ENCODE results near the gene SP140L.
"Not testable (repeated sequence)": the region's sequence is repeated elsewhere in the genome, so short reads cannot be mapped to it uniquely, and the experiment has no call there.

Gene SP140L

DNA sequence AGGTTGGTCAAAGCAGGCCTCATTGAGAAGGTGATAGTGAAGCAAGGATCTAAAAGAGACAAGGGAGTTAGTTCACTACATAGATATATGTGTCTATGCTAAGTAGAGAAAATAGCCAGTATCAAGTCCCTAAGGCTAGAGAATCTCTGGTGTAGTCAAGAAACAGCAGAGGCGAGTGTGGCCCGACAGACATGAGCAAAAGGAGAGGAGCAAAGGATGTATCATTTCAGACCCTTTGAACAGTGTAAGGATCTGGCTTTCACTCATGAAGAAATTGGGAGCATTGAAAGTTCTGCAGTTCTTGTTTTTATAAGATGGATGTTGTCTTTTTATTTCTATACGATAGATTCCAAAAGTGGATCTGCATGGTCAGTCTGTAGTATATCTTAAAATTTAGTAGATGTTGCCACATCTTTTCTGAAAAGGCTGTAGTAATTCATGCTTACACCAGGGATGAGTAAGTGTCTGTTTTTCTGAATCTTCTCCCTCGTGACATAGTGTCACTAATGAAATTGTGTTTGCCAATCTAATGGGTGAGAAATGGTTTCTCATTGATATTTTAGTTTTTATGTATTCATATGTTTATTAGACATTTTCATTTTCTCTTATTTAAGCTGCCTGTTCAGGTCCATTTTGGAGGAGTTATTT is 107.8 kb downstream of the SP140L start:
- H3K27ac ChIP-seq, result no peak overlapping the region
- TF ChIP-seq, protein P1, sequence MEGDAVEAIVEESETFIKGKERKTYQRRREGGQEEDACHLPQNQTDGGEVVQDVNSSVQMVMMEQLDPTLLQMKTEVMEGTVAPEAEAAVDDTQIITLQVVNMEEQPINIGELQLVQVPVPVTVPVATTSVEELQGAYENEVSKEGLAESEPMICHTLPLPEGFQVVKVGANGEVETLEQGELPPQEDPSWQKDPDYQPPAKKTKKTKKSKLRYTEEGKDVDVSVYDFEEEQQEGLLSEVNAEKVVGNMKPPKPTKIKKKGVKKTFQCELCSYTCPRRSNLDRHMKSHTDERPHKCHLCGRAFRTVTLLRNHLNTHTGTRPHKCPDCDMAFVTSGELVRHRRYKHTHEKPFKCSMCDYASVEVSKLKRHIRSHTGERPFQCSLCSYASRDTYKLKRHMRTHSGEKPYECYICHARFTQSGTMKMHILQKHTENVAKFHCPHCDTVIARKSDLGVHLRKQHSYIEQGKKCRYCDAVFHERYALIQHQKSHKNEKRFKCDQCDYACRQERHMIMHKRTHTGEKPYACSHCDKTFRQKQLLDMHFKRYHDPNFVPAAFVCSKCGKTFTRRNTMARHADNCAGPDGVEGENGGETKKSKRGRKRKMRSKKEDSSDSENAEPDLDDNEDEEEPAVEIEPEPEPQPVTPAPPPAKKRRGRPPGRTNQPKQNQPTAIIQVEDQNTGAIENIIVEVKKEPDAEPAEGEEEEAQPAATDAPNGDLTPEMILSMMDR (conservative IDR thresholded peaks at IDR 0.05), result no peak

DNA sequence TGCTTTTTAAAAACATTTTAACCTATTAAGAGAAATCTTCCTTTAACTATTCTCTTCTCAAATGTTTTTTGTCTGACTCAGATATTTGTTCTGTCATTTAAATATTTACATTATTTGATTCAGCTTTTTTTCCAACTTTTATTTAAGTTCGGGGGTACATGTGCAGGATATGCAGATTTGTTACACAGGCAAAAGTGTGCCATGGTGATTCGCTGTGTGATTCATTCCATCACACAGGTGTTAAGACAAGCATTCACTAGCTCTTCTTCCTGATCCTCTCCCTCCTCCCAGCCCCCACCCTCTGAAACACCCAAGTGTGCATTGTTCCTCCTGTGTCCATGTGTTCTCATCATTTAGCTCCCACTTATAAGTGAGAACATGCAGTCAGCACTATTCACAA is 108.4 kb downstream of the SP140L start:
- TF ChIP-seq, protein P1 (conservative IDR thresholded peaks at IDR 0.05), result no peak
- H3K27ac ChIP-seq, result no peak overlapping the region

DNA sequence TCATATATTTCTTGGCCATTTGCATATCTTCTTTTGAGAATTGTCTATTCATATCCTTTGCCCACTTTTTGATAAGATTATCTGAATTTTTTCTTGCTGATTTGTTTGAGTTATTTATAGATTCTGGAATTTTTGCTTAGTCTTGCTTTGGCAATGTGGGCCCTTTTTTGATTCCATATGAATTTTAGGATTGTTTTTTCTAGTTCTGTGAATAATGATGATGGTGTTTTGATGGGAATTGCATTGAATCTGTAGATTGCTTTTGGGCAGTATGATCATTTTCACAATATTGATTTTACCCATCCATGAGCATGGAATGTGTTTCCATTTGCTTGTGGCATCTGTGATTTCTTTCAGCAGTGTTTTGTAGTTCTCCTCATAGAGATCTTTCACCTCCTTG is 112.1 kb downstream of the SP140L start:
- H3K27ac ChIP-seq, result not testable (repeated sequence)

DNA sequence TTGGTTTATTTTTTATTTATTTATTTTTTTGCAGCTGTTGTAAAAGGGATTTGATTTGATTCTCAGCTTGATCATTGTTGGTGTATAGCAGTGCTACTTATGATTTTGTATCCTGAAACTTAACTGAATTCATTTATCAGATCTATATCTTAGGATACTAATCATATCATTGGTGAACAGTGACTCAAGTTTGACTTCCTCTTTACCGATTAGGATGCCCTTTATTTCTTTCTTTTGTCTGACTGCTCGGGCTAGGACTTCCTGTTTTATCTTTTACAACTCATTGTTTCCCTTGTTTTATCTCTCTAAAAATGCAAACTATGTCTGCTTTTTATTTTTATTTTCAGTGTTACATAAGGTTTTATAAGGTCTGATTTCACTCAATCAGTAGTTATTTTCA is 112.6 kb downstream of the SP140L start:
- H3K27ac ChIP-seq, result no peak overlapping the region
- TF ChIP-seq, protein P1 (conservative IDR thresholded peaks at IDR 0.05), result no peak

DNA sequence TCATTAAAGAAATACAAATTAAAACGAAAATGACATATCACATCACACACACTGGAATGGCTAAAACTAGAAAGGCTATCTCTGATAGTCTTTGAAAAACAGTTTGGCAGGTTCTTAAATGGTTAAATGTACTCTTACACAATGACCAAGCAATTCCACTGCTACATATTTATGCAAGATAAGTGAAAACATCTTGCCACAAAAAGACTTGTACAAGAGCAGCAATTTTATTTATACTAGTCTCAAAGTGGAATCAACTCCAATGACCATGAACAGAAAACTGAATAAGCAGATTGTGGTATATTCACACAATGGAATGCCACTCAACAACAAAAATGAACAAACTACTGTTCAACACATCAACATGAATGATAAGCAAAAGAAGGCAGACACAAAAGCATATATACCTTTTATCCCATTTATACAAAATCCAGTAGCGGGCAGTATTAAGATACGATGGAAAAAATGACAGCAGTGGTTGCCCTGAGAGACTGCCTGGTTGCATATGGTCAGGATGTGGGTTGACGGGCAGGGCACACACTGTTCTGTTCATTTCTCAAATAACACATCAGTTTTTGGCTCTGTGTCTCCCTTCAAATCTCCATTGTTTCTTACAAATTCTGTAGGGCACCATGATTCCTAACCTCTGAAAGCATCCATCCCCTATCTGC is 114.4 kb downstream of the SP140L start:
- no peak overlapping the region for H3K27ac ChIP-seq
- TF ChIP-seq, protein P1 (conservative IDR thresholded peaks at IDR 0.05), result no peak

DNA sequence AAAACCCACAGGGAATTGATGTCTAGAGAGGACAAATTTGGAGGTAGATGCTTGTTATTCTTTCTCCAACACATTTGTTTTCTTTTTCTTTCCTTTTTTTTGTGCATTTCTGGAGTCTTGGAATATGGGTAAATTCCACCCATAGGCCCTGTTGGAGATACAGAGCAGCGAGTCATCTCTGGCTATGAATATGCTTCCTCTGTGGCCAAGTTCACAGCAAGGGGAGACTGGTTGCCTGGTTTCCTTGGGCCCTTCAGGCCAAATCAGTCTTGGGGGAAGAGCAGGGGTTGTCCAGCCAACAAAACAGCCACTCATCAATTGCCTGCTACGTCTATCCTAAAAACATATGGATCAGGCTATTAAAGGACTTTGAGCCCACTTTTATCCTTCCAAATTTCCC is 116.5 kb downstream of the SP140L start:
- H3K27ac ChIP-seq, result no peak overlapping the region
- TF ChIP-seq, protein P1 (conservative IDR thresholded peaks at IDR 0.05), result no peak

DNA sequence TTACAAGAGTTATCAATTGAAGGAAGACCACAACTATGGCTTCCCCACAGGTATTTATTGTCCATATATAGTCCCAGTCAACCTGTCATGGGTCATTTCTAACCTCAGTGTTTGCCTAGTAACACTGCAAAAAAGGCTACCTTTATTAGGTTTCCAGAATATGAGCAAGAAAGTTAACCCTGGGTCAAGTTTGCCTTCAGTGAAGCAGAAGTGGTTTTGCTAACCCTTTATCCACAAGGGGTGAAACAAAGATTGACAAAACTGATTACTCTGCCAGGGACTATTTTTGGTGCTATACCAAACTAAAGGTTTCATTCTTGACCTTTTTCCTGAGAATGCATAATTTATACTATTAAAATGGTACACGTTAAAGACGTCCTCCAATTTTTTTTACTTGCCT is 117.8 kb downstream of the SP140L start:
- H3K27ac ChIP-seq, result no peak overlapping the region
- TF ChIP-seq, protein P1 (conservative IDR thresholded peaks at IDR 0.05), result no peak

DNA sequence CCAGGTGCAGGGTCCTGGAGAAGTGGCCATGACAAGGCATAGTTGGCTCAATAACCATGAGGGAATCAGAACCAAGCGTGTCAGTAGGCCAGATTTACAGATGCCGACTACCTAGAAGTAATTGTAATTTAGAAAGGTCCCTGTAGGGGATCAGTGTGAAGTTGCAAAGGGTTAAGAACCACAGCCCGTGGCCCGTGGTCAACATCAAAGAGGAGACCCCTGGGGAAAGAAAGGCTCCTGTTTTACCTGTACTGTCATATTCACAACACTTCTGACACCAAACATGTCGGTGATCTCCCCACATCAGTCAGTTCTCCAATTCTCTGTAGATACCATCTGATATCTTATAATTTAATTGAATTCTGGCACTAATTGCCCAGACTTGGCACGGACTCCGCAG is 120.0 kb downstream of the SP140L start:
- TF ChIP-seq, protein P1 (conservative IDR thresholded peaks at IDR 0.05), result no peak
- H3K27ac ChIP-seq, result no peak overlapping the region

Measured in VCaP (cell line).